Fibroblast of upper back skin (primary cell): ENCODE data around the gene PAGE4.
A peak's percentile ranks its signal among the peaks of the same experiment; 100 is the strongest.

Experiments used
- DNase-seq: peaks from one replicate; pipeline ENCODE4 v3.0.0-alpha.2; 2013

The PAGE4 gene

GRCh38 chrX:49877397-49878101 lies 48.4 kb downstream of the PAGE4 start:
- no peak for DNase-seq

GRCh38 chrX:49878128-49878833 lies 49.2 kb downstream of the PAGE4 start:
- no peak for DNase-seq

GRCh38 chrX:49878834-49879655 lies 49.9 kb downstream of the PAGE4 start, which contains the start of gene USP27X:
USP27X (plus strand) TSS chrX:49879484; CDS start chrX:49880308, 824 bp downstream.
- DNase-seq: peak; percentile 85

GRCh38 chrX:49879656-49880277 lies 50.7 kb downstream of the PAGE4 start:
- DNase-seq: no peak

GRCh38 chrX:49880668-49881067 lies 51.6 kb downstream of the PAGE4 start:
- DNase-seq: no peak
